ENCODE results near the gene TOMM20. TPM values are rescaled to one million over a fixed set of nuclear protein-coding genes. Genes with fewer than 3 reads are reported as not detected.

The TOMM20 gene
- total and polyA plus RNA-seq, 3 donors from 2014 or later: 74.7 to 113 (median 80.6) TPM

DNA sequence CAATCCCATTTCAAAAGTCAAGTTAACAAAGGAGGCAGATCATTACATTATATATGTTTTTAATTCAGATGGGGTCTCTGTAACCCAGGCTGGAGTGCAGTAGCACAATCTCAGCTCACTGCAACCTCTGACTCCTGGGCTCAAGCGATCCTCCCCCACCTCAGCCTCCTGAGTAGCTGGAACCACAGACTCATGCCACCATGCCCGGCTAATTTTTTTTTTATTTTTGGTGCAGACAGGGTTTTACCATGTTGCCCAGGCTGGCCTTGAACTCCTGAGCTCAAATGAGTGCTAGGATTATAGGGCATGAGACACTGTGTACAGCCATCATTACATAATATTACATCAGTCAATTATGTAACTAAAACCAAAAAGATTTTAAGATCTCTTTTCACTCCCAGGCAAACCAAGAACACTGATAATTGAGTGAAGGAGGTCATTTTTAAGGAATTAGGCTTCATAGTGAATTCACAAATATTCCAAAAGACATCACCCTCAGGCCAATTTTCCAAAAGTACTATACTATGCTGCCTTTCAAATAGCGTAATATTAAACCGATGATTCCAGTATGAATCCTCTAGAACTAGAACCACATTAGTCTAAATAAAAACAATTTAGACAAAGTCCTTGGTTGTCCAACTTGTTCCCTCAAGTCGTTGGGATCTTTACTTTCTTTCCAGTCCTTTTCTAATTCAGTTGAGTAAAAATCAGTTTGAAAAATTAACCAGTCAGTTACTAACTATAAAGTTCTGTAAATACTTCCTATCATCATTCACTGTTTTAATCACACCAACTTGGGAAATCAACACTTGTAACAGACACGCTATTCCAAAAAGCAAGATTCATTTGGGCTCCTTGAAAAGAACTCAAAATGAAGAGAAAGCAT is 16.1 kb downstream of the TOMM20 start:
- no peak for TF ChIP-seq POLR2A (IDR thresholded peaks at IDR 0.05)
- H3K27ac ChIP-seq: no peak overlapping the region
- no peaks in the 10 kb centered on the region for H3K9me3 ChIP-seq
- intact Hi-C loops (cut with DNase I; ENCODE audit: low total_unique reads): no loop called here
- H3K4me3 ChIP-seq: no peak overlapping the region
- 85 to 88% methylated on average over 6 of the region's 6 CpGs for WGBS, 2 donors
- no peaks in the 10 kb centered on the region for H3K36me3 ChIP-seq (ENCODE audit: low read depth, missing control alignments)
- DNase-seq: no peak
- no peaks in the 10 kb centered on the region for H3K4me1 ChIP-seq
- no peaks in the 10 kb centered on the region for H3K27me3 ChIP-seq

DNA sequence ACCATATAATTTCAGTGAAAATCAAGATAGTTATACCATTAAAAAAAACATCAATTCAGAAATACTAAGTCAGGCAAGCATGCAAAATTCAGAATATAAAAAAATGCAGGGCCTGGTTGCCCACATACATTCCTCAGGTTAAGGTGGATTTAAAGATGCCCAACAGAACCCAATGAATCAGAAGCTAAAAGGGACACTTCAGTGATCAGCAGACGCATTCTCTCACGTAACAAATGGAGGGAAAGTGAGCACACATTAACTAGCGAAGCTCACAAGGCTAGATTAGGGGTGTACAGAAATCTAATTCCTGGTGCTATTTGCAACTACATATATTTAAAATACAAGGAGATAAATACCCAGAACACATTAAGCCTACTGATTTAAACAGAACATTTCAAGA is 17.5 kb downstream of the TOMM20 start:
- Histone ChIP-seq H3K4me3 (no peak overlapping the region), H3K27ac (no peak overlapping the region), H3K36me3 (ENCODE audit: low read depth, missing control alignments) (no peaks in the 10 kb centered on the region), H3K9me3 (no peaks in the 10 kb centered on the region), H3K4me1 (no peaks in the 10 kb centered on the region), H3K27me3 (no peaks in the 10 kb centered on the region)
- DNase-seq: no peak
- WGBS, 2 donors: 86 to 87% methylated on average over 3 of the region's 3 CpGs
- intact Hi-C loops (cut with DNase I; ENCODE audit: low total_unique reads): no loop called here
- TF ChIP-seq, protein P1, sequence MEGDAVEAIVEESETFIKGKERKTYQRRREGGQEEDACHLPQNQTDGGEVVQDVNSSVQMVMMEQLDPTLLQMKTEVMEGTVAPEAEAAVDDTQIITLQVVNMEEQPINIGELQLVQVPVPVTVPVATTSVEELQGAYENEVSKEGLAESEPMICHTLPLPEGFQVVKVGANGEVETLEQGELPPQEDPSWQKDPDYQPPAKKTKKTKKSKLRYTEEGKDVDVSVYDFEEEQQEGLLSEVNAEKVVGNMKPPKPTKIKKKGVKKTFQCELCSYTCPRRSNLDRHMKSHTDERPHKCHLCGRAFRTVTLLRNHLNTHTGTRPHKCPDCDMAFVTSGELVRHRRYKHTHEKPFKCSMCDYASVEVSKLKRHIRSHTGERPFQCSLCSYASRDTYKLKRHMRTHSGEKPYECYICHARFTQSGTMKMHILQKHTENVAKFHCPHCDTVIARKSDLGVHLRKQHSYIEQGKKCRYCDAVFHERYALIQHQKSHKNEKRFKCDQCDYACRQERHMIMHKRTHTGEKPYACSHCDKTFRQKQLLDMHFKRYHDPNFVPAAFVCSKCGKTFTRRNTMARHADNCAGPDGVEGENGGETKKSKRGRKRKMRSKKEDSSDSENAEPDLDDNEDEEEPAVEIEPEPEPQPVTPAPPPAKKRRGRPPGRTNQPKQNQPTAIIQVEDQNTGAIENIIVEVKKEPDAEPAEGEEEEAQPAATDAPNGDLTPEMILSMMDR (IDR thresholded peaks at IDR 0.05): no peak
- TF ChIP-seq POLR2A (IDR thresholded peaks at IDR 0.05): no peak

DNA sequence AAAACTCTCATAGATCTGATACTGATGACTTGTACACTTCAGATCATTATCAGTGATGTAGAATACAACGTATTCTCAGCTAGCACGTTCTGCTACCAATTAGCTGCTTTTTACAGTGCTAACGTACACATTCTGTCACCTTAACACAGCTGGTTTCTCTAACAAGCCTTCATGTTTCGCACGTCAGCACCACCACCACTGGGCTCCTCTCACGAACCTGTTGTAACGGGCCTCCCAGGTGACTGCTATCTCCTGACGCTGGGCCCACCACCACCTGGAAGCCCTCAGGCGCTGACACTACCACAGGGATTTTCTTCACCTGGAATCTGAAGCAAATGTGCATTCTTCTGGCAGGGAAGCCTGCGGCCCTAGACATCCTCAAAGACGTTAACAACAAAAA is 19.8 kb downstream of the TOMM20 start:
- Histone ChIP-seq H3K27ac (no peak overlapping the region), H3K4me3 (no peak overlapping the region), H3K36me3 (ENCODE audit: low read depth, missing control alignments) (no peaks in the 10 kb centered on the region), H3K4me1 (peaks cover 6% of the 10 kb centered on the region), H3K27me3 (no peaks in the 10 kb centered on the region), H3K9me3 (no peaks in the 10 kb centered on the region)
- no peak for DNase-seq
- 90 to 92% methylated on average over 11 of the region's 11 CpGs for WGBS, 2 donors
- intact Hi-C loops (cut with DNase I; ENCODE audit: low total_unique reads): loop anchor here (10.0 kb wide), 1 partner anchor 216 kb away; the partner anchor contains the start of genes ARID4B and GGPS1
- TF ChIP-seq POLR2A (IDR thresholded peaks at IDR 0.05): no peak
- TF ChIP-seq, protein P1 (IDR thresholded peaks at IDR 0.05): no peak

DNA sequence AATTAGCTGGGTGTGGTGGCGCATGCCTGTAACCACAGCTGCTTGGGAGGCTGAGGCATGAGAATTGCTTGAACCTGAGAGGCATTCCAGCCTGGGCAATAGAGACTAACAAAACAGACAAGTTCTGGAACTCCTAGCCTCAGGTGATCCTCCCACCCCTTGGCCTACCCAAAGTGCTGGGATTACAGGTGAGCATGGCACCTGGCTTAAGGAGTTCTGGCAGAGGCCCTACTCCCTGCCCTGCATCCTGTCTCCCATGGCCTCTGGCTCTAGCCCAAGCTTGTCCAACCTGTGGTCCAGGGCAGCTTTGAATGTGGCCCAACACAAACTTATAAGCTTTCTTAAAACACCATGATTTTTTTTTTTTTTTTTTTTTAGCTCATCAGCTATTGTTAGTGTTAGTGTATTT is 20.4 kb downstream of the TOMM20 start:
- no peak overlapping the region for H3K27ac ChIP-seq
- intact Hi-C loops (cut with DNase I; ENCODE audit: low total_unique reads): loop anchor here (10.0 kb wide), 1 partner anchor 217 kb away; the partner anchor contains the start of genes ARID4B and GGPS1
- H3K4me3 ChIP-seq: no peak overlapping the region
- no peaks in the 10 kb centered on the region for H3K27me3 ChIP-seq
- H3K9me3 ChIP-seq: no peaks in the 10 kb centered on the region
- no peak for DNase-seq
- peaks cover 6% of the 10 kb centered on the region for H3K4me1 ChIP-seq
- WGBS, 2 donors: 89 to 100% methylated on average over 1 of the region's 1 CpG
- no peaks in the 10 kb centered on the region for H3K36me3 ChIP-seq (ENCODE audit: low read depth, missing control alignments)
- TF ChIP-seq, protein P1 (IDR thresholded peaks at IDR 0.05): no peak
- no peak for TF ChIP-seq POLR2A (IDR thresholded peaks at IDR 0.05)

DNA sequence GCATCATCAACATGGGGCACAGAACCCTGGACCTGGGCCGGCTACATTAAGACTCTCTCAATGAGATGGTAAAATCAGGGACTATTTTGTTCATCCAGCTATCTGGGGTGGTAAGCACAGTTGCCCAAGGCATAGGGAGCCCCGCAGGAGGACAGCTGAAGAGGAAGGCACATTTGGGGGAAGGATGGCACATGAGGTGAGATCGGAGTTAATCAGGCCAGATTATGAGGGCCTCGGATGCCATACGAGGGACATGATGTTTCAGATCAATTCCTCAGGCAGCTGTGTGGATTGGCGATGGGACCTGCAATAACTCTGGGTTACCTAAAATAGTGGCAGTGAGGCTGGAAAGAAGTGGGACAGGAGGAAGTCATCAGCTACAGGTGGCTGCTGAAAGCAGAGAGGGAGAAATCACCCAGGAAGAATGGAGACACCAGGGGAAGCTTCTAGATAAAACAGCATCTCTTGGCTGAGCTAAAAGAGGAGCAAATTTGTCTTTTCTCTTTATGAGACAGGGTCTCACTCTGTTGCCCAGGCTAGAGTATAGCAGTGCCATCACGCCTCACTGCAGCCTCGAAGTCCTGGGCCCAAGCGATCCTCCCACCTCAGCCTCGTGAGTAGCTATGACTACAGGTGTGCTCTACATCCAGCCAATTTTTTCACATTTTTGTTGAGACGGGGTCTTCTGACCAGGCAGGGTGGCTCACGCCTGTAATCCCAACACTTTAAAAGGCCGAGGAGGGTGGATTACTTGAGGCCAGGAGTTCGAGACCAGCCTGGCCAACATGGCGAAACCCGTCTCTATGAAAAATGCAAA is 21.1 kb downstream of the TOMM20 start:
- Histone ChIP-seq H3K36me3 (ENCODE audit: low read depth, missing control alignments) (no peaks in the 10 kb centered on the region), H3K27ac (no peak overlapping the region), H3K4me3 (no peak overlapping the region), H3K27me3 (no peaks in the 10 kb centered on the region), H3K4me1 (peaks cover 6% of the 10 kb centered on the region), H3K9me3 (no peaks in the 10 kb centered on the region)
- intact Hi-C loops (cut with DNase I; ENCODE audit: low total_unique reads): loop anchor here (10.0 kb wide), 1 partner anchor 217 kb away; the partner anchor contains the start of genes ARID4B and GGPS1
- TF ChIP-seq, protein P1 (IDR thresholded peaks at IDR 0.05): no peak
- TF ChIP-seq POLR2A (IDR thresholded peaks at IDR 0.05): no peak
- 90 to 91% methylated on average over 16 of the region's 16 CpGs for WGBS, 2 donors
- no peak for DNase-seq

Measured in testis (tissue), 3 donors.